Aorta (tissue), 5 donors: ENCODE results near the gene GATD1. TPM values are rescaled to one million over a fixed set of nuclear protein-coding genes. Genes with fewer than 3 reads are reported as not detected.
A peak's percentile ranks its signal among the peaks of the same experiment; 100 is the strongest.

Experiments
- ATAC-seq: fragments of 200-7000 bp; cut with Tn5 transposase; one replicate; pipeline ENCODE4 v1.9.1; 2022; ENCODE audit warnings: moderate library complexity; ENCODE audit not compliant: low FRiP score
- DNase-seq, 2 donors: peaks; one replicate each; pipeline ENCODE4 v3.0.0-alpha.2; 2020
- H3K27ac ChIP-seq, 2 donors: one replicate each; pipeline ENCODE4 v1.5.1; 2013; ENCODE audit warnings: low read length in 2 of 2, mild to moderate bottlenecking in 2 of 2, moderate library complexity in 2 of 2, control low read depth in 1 of 2, inconsistent platforms in 1 of 2, low read depth in 1 of 2
- H3K27me3 ChIP-seq, 2 donors: one replicate each; pipeline ENCODE4 v1.6.1; 2013; ENCODE audit warnings: control low read depth in 1 of 2, low read length in 1 of 2, mild to moderate bottlenecking in 1 of 2, moderate library complexity in 1 of 2; ENCODE audit not compliant: insufficient read depth in 2 of 2, control insufficient read depth in 1 of 2
- H3K36me3 ChIP-seq, 2 donors: one replicate each; pipeline ENCODE4 v1.6.1; 2013; ENCODE audit warnings: control low read depth in 1 of 2, low read length in 1 of 2, mild to moderate bottlenecking in 1 of 2; ENCODE audit not compliant: insufficient read depth in 2 of 2, control insufficient read depth in 1 of 2
- H3K4me1 ChIP-seq, 2 donors: one replicate each; pipeline ENCODE4 v1.6.1; 2013; ENCODE audit warnings: low read length in 2 of 2, control low read depth in 1 of 2, mild to moderate bottlenecking in 1 of 2, moderate library complexity in 1 of 2; ENCODE audit not compliant: insufficient read depth in 2 of 2, control insufficient read depth in 1 of 2
- H3K4me3 ChIP-seq, 2 donors: one replicate each; pipeline ENCODE4 v1.5.1; 2013; ENCODE audit warnings: low read length in 2 of 2, control low read depth in 1 of 2, mild to moderate bottlenecking in 1 of 2
- H3K9me3 ChIP-seq: one replicate; pipeline ENCODE4 v1.6.1; 2013; ENCODE audit warnings: mild to moderate bottlenecking, low read length; ENCODE audit not compliant: control insufficient read depth
- WGBS, 2 donors: extraction: QIAGEN DNeasy Blood & Tissue Kit; methylation state at CpG; one replicate each; pipeline ENCODE4 v1.1.7; 2013; 5-methylcytosine and 5-hydroxymethylcytosine counted together
- intact Hi-C, 2 donors: fragments of 100-400 bp; cut with DNase I; formaldehyde crosslinking; loops; one replicate each; pipeline versions ENCODE4 v1.14.2 to v1.15.0; 2022
- polyA plus RNA-seq, 2 donors: library from polyadenylated mRNA; stranded (reverse); fragments of 200-250 nt; gene quantifications; one replicate each; pipeline ENCODE4 v1.2.3, GENCODE V29; 2013
- total RNA-seq, 2 donors: library from RNA; stranded (reverse); fragmentation: NEBNext Ultra II Directional; extraction: Animal tissue kit (Norgen Biotek cat#: 25700); gene quantifications; one replicate each; pipeline ENCODE4 v1.2.1, GENCODE V29; 2021
- donor health status: healthy with polysubstance abuse.
- donor health status: Bipolar disorder and iron deficiency.
- donor health status: DM: no; HTN: no; CAD: no.
- donor health status: DM: no; HTN: no; CAD: no.
- donor health status: DM: yes; HTN: yes; CAD: no.

GATD1 gene
- total and polyA plus RNA-seq, 4 donors, result 9.6 to 52.7 (median 34.3) TPM

DNA sequence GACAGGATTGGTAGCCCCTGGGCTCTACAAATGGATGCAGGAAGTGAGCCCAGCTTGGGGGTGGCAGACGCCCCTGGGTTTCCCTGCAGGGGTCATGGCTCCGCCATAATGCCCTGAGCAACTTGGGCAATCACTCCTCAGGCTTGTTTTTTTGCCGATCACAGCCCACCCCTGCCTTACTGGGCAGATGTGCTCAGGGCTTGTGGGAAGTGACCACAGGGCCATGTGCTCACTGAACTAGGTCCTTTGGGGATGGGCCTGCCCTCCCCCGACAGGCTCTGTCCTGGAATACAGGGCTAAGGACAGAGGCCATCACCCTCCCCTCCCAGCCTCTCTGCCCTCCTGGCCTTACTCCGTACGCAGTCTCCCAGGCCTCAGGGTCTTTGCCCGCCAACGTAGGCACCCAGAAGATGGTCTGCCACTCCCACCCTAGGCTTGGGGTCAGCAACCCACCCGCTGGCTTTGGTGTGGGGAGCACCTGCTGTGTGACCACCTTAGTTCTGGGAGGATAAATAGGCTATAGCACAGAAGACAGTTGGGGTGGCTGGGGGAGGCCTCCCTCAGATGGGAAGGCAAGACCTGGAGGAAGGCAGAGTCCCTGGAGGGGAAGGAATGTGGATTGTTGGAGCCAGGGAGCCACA lies 36.3 kb upstream of the GATD1 start:
- DNase-seq (no peak), ATAC-seq (no peak)
- 83 to 84% methylated on average over 9 of the region's 9 CpGs for WGBS, 2 donors
- H3K27ac ChIP-seq, result no peak overlapping the region
- H3K4me1 ChIP-seq, result no peaks in the 10 kb centered on the region
- no peaks in the 10 kb centered on the region for H3K27me3 ChIP-seq
- peaks cover 0 to 13% of the 10 kb centered on the region in 2 donors for H3K36me3 ChIP-seq
- H3K9me3 ChIP-seq, result no peaks in the 10 kb centered on the region
- intact Hi-C loops, result no loop called here
- no peak overlapping the region for H3K4me3 ChIP-seq

- WGBS, 2 donors, result 88 to 91% methylated on average over 6 of the region's 6 CpGs
- DNase-seq (no peak), ATAC-seq (no peak)
- intact Hi-C loops, result no loop called here
- Histone ChIP-seq H3K36me3 (peaks cover 0 to 13% of the 10 kb centered on the region in 2 donors), H3K9me3 (no peaks in the 10 kb centered on the region), H3K4me1 (no peaks in the 10 kb centered on the region), H3K4me3 (no peak overlapping the region), H3K27me3 (no peaks in the 10 kb centered on the region), H3K27ac (no peak overlapping the region)
Measured at GRCh38 chr11:813072-813455, 35.8 kb upstream of the GATD1 start.

GRCh38 chr11:812390-812789 lies 35.1 kb upstream of the GATD1 start:
- no peak for ATAC-seq
- no peak overlapping the region for H3K27ac ChIP-seq
- DNase-seq, result no peak
- H3K36me3 ChIP-seq, result peaks cover 0 to 13% of the 10 kb centered on the region in 2 donors
- 80 to 87% methylated on average over 3 of the region's 3 CpGs for WGBS, 2 donors
- no peaks in the 10 kb centered on the region for H3K4me1 ChIP-seq
- no peak overlapping the region for H3K4me3 ChIP-seq
- no peaks in the 10 kb centered on the region for H3K27me3 ChIP-seq
- no peaks in the 10 kb centered on the region for H3K9me3 ChIP-seq
- intact Hi-C loops, result no loop called here

GRCh38 chr11:811446-812245 lies 34.4 kb upstream of the GATD1 start:
- no peaks in the 10 kb centered on the region for H3K4me1 ChIP-seq
- ATAC-seq, result no peak
- no peak overlapping the region for H3K27ac ChIP-seq
- H3K4me3 ChIP-seq, result no peak overlapping the region
- H3K36me3 ChIP-seq, result peaks cover 0 to 13% of the 10 kb centered on the region in 2 donors
- no peaks in the 10 kb centered on the region for H3K9me3 ChIP-seq
- no peaks in the 10 kb centered on the region for H3K27me3 ChIP-seq
- WGBS, 2 donors, result 65 to 67% methylated on average over 14 of the region's 14 CpGs
- no peak for DNase-seq
- intact Hi-C loops, result no loop called here

- intact Hi-C loops, result no loop called here
- H3K36me3 ChIP-seq, result peaks cover 0 to 13% of the 10 kb centered on the region in 2 donors
- peak overlapping the region; percentile 51 to 84 for H3K4me3 ChIP-seq
- WGBS, 2 donors, result 0% methylated on average over 49 to 55 of the region's 55 CpGs
- DNase-seq (no peak), ATAC-seq (peak; percentile 16)
- no peaks in the 10 kb centered on the region for H3K27me3 ChIP-seq
- H3K4me1 ChIP-seq, result no peaks in the 10 kb centered on the region
- no peaks in the 10 kb centered on the region for H3K9me3 ChIP-seq
- peak overlapping the region in 1 of 2 donors; percentile 19 for H3K27ac ChIP-seq
Measured at GRCh38 chr11:810040-810567, 32.8 kb upstream of the GATD1 start.

- H3K27me3 ChIP-seq, result no peaks in the 10 kb centered on the region
- DNase-seq (peak; percentile 99 to 100), ATAC-seq (peak; percentile 96)
- peaks cover 0 to 13% of the 10 kb centered on the region in 2 donors for H3K36me3 ChIP-seq
- H3K4me3 ChIP-seq, result peak within 1 kb of the TSS; percentile 51 to 84
- no peaks in the 10 kb centered on the region for H3K9me3 ChIP-seq
- intact Hi-C loops, result no loop called here
- no peaks in the 10 kb centered on the region for H3K4me1 ChIP-seq
- WGBS, 2 donors, result 0% methylated on average over 67 to 81 of the region's 81 CpGs
- H3K27ac ChIP-seq, result peak within 1 kb of the TSS; percentile 20 to 99
Measured at GRCh38 chr11:809287-810039, 32.2 kb upstream of the GATD1 start, which contains the start of gene RPLP2. Gene RPLP2, plus strand, starts transcription at chr11:809967. Its CDS starts 268 bp downstream, at chr11:810235.

DNA sequence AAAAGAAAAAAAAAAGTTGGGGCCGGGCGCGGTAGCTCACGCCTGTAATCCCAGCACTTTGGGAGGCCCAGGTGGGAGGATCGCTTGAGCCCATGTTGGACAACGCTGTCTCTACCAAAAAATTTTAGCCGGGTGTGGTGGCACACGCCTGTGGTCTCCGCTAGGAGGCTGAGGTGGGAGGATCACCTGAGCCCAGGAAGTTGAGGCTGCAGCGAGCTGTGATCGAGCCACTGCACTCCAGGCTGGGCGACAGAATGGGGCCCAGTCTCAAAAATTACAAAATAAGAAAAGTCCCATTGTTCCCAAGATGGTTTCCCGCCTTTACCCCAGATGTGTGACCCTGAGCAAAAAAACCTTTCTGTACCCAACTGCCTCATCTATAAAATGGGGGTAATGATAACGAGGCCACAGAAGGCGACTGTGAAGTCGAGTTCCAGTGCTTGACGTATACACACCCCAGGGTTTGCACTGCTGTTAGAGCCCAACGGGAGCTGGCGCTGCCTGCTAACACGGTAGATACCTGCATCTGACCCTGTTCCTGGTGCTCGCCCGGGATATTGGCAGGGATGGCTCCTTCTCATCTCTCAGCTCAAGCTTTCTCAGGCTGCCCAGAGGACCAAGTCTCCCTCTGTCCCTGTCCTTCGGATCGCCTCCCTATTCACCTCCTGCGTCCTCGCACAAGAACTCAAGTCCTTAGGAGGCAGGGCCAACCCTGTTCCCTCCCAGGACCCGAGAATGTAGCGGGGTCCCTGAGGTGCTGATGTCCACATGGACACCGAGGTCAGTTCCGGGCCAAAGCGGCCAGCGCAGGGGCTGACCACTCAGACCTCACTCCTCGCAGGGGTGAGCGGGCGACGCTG lies 31.4 kb upstream of the GATD1 start:
- Histone ChIP-seq H3K27ac (peak overlapping the region; percentile 20 to 99), H3K9me3 (no peaks in the 10 kb centered on the region), H3K36me3 (peaks cover 0 to 12% of the 10 kb centered on the region in 2 donors), H3K4me3 (peak overlapping the region; percentile 13 to 27), H3K4me1 (no peaks in the 10 kb centered on the region), H3K27me3 (no peaks in the 10 kb centered on the region)
- 33 to 34% methylated on average over 36 of the region's 36 CpGs for WGBS, 2 donors
- DNase-seq (no peak), ATAC-seq (no peak)
- intact Hi-C loops, result no loop called here

DNA sequence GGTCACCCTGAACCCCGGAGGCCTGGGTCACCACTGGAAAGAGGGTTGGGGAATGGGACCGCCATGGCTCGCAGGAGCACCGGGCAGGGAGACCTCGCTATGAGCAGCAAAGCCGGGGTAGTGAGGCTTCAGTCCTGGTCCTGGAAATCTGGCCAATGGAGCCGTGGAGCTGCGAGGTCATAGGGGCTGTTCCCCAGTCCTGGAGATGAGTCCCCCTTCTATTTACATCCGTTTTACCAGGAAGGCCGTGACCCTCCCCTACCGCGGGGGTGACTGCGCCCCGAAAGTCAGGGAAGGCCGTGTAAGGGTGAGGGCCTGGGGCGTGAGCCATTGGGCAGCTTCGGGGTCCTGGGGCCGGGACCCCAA lies 27.3 kb upstream of the GATD1 start:
- Histone ChIP-seq H3K27ac (no peak overlapping the region), H3K36me3 (no peaks in the 10 kb centered on the region), H3K27me3 (no peaks in the 10 kb centered on the region), H3K9me3 (no peaks in the 10 kb centered on the region), H3K4me1 (no peaks in the 10 kb centered on the region), H3K4me3 (peak overlapping the region; percentile 21 to 36)
- no peak for DNase-seq
- 4 to 6% methylated on average over 18 of the region's 18 CpGs for WGBS, 2 donors
- no peak for ATAC-seq
- intact Hi-C loops, result no loop called here
